ENCODE results near the gene TLE4. TPM values are rescaled to one million over a fixed set of nuclear protein-coding genes. Genes with fewer than 3 reads are reported as not detected.
"Not testable (repeated sequence)": the region's sequence is repeated elsewhere in the genome, so short reads cannot be mapped to it uniquely, and the experiment has no call there.

The TLE4 gene
- total and polyA plus RNA-seq, 7 donors, result 7.6 to 60.9 (median 29.1) TPM

GRCh38 chr9:79535534-79535933, 36.2 kb upstream of the TLE4 start:
- TF ChIP-seq CTCF (IDR thresholded peaks at IDR 0.05), result no peak
- no peak for TF ChIP-seq POLR2A (IDR thresholded peaks at IDR 0.05)
- TF ChIP-seq EP300 (IDR thresholded peaks at IDR 0.05), result no peak
- TF ChIP-seq POLR2AphosphoS5 (IDR thresholded peaks at IDR 0.05), result no peak
- Histone ChIP-seq H3K27ac (no peak overlapping the region), H3K4me3 (no peak overlapping the region), H3K4me1 (no peaks in the 10 kb centered on the region), H3K27me3 (no peaks in the 10 kb centered on the region), H3K36me3 (no peaks in the 10 kb centered on the region), H3K9me3 (peaks cover 0 to 3% (median 0%) of the 10 kb centered on the region in 4 donors)
- 85 to 95% methylated on average over 1 of the region's 1 CpG for WGBS, 2 donors
- intact Hi-C loops (cut with DNase I), result no loop called here
- no peak for DNase-seq

- peaks cover 0 to 3% (median 0%) of the 10 kb centered on the region in 4 donors for H3K9me3 ChIP-seq
- intact Hi-C loops (cut with DNase I), result no loop called here
- no peaks in the 10 kb centered on the region for H3K4me1 ChIP-seq
- no peak overlapping the region for H3K27ac ChIP-seq
- WGBS, 2 donors, result 95 to 96% methylated on average over 2 of the region's 2 CpGs
- no peak overlapping the region for H3K4me3 ChIP-seq
- TF ChIP-seq EP300 (IDR thresholded peaks at IDR 0.05) (no peak), CTCF (IDR thresholded peaks at IDR 0.05) (no peak), POLR2AphosphoS5 (IDR thresholded peaks at IDR 0.05) (no peak), POLR2A (IDR thresholded peaks at IDR 0.05) (no peak)
- DNase-seq, result no peak
- no peaks in the 10 kb centered on the region for H3K27me3 ChIP-seq
- no peaks in the 10 kb centered on the region for H3K36me3 ChIP-seq
Observed at GRCh38 chr9:79537838-79538237, 33.9 kb upstream of the TLE4 start.

GRCh38 chr9:79542735-79543620, 28.8 kb upstream of the TLE4 start:
- intact Hi-C loops (cut with DNase I), result no loop called here
- Histone ChIP-seq H3K4me1 (no peaks in the 10 kb centered on the region), H3K9me3 (no peaks in the 10 kb centered on the region), H3K4me3 (no peak overlapping the region), H3K27me3 (no peaks in the 10 kb centered on the region), H3K36me3 (no peaks in the 10 kb centered on the region), H3K27ac (no peak overlapping the region)
- no peak for DNase-seq
- WGBS, 2 donors, result 85 to 92% methylated on average over 3 of the region's 3 CpGs
- TF ChIP-seq POLR2A (IDR thresholded peaks at IDR 0.05), result no peak
- no peak for TF ChIP-seq CTCF (IDR thresholded peaks at IDR 0.05)
- no peak for TF ChIP-seq EP300 (IDR thresholded peaks at IDR 0.05)
- TF ChIP-seq POLR2AphosphoS5 (IDR thresholded peaks at IDR 0.05), result no peak

- H3K4me1 ChIP-seq; H3K9me3 ChIP-seq; H3K36me3 ChIP-seq; H3K27me3 ChIP-seq; intact Hi-C loops (cut with DNase I); H3K4me3 ChIP-seq; DNase-seq; H3K27ac ChIP-seq: not testable (repeated sequence)
- 61 to 90% methylated on average over 7 of the region's 7 CpGs for WGBS, 2 donors
Observed at GRCh38 chr9:79544375-79544774, 27.4 kb upstream of the TLE4 start.

GRCh38 chr9:79551586-79551985, 20.2 kb upstream of the TLE4 start:
- intact Hi-C loops (cut with DNase I), result no loop called here
- whole genome bisulfite sequencing, 2 donors, result 92 to 94% methylated on average over 4 of the region's 4 CpGs

More at GRCh38 chr9:79551586-79551985, 20.2 kb upstream of the TLE4 start:
- Histone ChIP-seq H3K36me3 (no peaks in the 10 kb centered on the region), H3K9me3 (peaks cover 0 to 3% (median 0%) of the 10 kb centered on the region in 4 donors), H3K4me1 (no peaks in the 10 kb centered on the region), H3K27ac (no peak overlapping the region), H3K4me3 (no peak overlapping the region), H3K27me3 (no peaks in the 10 kb centered on the region)
- TF ChIP-seq CTCF (IDR thresholded peaks at IDR 0.05), result no peak
- TF ChIP-seq POLR2A (IDR thresholded peaks at IDR 0.05), result no peak
- no peak for TF ChIP-seq POLR2AphosphoS5 (IDR thresholded peaks at IDR 0.05)
- no peak for TF ChIP-seq EP300 (IDR thresholded peaks at IDR 0.05)
- DNase-seq, result no peak
